DOHH2 (cell line): ENCODE measurements around the gene SNX13.

Source experiments
- EZH2phosphoT487 ChIP-seq: fragments of 200-600 bp; sonication (generic); IDR thresholded peaks from 2 replicates; pipeline ENCODE4 v1.6.1; 2017; ENCODE audit warnings: borderline replicate concordance, mild to moderate bottlenecking, antibody characterized with exemption, low read length, moderate library complexity, mixed read lengths
- TF ChIP-seq, protein P1 (sequence below): fragments of 200-600 bp; sonication (generic); IDR thresholded peaks from one replicate; pipeline ENCODE4 v1.5.1; 2014; ENCODE audit warnings: antibody characterized with exemption, mild to moderate bottlenecking, low read depth, low read length; ENCODE audit not compliant: poor library complexity, severe bottlenecking

DNA sequence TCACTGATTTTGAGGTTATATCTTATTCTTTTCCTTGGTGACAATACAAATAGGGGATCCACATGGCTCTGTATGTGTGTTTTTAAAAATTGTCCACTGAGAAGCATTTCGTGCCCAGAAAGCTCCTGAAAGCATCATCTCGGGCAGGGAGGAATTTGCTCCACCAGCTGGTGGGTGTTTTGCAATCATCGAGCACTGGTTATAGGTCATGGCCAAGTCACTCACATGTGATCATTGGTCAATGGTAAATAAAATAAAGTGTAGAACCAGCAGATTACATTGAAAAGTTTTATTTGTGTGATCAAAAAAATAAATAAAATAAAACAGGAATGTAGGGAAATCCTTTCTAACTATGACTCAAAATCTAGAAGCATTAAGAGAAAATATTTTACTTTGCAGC, 23.0 kb upstream of the SNX13 start:
- TF ChIP-seq, protein P1, sequence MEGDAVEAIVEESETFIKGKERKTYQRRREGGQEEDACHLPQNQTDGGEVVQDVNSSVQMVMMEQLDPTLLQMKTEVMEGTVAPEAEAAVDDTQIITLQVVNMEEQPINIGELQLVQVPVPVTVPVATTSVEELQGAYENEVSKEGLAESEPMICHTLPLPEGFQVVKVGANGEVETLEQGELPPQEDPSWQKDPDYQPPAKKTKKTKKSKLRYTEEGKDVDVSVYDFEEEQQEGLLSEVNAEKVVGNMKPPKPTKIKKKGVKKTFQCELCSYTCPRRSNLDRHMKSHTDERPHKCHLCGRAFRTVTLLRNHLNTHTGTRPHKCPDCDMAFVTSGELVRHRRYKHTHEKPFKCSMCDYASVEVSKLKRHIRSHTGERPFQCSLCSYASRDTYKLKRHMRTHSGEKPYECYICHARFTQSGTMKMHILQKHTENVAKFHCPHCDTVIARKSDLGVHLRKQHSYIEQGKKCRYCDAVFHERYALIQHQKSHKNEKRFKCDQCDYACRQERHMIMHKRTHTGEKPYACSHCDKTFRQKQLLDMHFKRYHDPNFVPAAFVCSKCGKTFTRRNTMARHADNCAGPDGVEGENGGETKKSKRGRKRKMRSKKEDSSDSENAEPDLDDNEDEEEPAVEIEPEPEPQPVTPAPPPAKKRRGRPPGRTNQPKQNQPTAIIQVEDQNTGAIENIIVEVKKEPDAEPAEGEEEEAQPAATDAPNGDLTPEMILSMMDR, result no peak
- no peak for TF ChIP-seq EZH2phosphoT487
